ENCODE measurements around the gene ARHGAP6.
"Not testable (repeated sequence)": the region's sequence is repeated elsewhere in the genome, so short reads cannot be mapped to it uniquely, and the experiment has no call there.

The ARHGAP6 gene

DNA sequence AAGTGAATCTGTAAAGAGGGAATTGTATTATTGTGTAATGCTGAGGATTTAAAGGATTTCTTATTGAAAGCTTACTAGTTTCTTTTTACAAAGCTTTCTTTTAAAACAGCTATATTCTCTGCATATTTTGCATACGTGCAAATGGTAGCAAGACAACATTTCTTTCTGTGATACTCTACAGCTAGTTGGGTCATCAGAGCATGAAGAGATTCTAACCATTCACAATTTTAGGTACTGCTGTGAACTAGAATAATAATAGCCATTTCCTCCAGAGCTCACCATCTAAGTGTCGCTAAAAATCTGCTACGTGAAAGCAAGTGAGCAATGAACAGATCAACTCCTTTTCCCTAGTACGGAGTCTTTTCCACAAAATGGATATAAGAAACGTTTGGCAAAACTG is 37.3 kb downstream of the ARHGAP6 start:
- TF ChIP-seq EZH2 (IDR thresholded peaks at IDR 0.05) (no peak), FOXP2 (optimal IDR thresholded peaks at IDR 0.05; ENCODE audit: control extremely low read depth, extremely low read length, insufficient read depth) (no peak), POLR2AphosphoS5 (IDR thresholded peaks at IDR 0.05; ENCODE audit: borderline replicate concordance, low read depth, low read length) (no peak)
- no peak overlapping the region for H3K27ac ChIP-seq
- H3K36me3 ChIP-seq (ENCODE audit: insufficient read depth, low read length): no peaks in the 10 kb centered on the region
- DNase-seq (ENCODE audit: low read depth, low spot score): no peak
- no peaks in the 10 kb centered on the region for H3K9me3 ChIP-seq (ENCODE audit: low read depth, low read length)
- no peak overlapping the region for H3K4me3 ChIP-seq
- H3K9ac ChIP-seq (ENCODE audit: insufficient read length): no peak overlapping the region

DNA sequence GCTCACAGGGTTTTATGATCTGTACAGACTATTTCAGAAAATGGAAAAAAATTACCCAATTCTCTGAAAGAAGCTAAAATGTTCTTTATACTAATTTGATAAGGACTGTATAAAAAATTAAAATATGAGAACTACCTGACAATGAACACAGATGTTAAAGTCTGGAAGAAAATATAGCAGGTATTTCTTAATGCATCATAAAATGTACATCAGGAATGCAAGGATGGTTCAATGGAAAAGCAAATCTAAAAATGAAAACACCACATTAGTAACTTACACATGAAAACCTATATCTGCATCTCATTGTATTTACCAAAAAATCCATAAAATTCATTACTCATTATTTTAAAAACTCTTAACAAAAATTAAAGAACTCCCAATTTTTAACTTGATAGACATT is 39.4 kb downstream of the ARHGAP6 start:
- no peak for TF ChIP-seq POLR2AphosphoS5 (IDR thresholded peaks at IDR 0.05; ENCODE audit: borderline replicate concordance, low read depth, low read length)
- Histone ChIP-seq H3K36me3 (ENCODE audit: insufficient read depth, low read length) (no peaks in the 10 kb centered on the region), H3K4me3 (no peak overlapping the region), H3K9me3 (ENCODE audit: low read depth, low read length) (no peaks in the 10 kb centered on the region), H3K9ac (ENCODE audit: insufficient read length) (no peak overlapping the region), H3K27ac (no peak overlapping the region)
- no peak for DNase-seq (ENCODE audit: low read depth, low spot score)

DNA sequence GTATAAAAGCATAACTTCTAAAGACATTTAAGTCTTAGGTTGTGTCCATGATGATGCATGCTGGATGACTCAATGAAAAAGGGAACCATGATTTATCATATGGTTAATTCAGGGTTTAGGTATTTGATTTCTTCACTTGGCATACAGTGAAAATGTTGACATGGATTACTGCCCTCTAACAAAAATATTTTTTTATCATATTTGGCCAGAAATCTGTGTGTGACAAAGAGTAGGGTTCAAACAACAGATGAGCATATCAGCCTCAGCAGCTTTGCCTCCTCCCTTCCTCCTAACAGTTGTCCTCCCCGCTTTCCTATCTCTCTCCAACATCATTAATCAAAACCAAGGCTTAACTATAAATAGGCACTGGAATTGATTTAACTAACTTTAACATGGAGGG is 46.3 kb downstream of the ARHGAP6 start:
- TF ChIP-seq POLR2AphosphoS5 (IDR thresholded peaks at IDR 0.05; ENCODE audit: borderline replicate concordance, low read depth, low read length) (no peak), EZH2 (IDR thresholded peaks at IDR 0.05) (no peak)
- H3K27ac ChIP-seq: no peak overlapping the region
- no peaks in the 10 kb centered on the region for H3K9me3 ChIP-seq (ENCODE audit: low read depth, low read length)
- H3K9ac ChIP-seq (ENCODE audit: insufficient read length): no peak overlapping the region
- no peak for DNase-seq (ENCODE audit: low read depth, low spot score)
- no peak overlapping the region for H3K4me3 ChIP-seq
- H3K36me3 ChIP-seq (ENCODE audit: insufficient read depth, low read length): no peaks in the 10 kb centered on the region

DNA sequence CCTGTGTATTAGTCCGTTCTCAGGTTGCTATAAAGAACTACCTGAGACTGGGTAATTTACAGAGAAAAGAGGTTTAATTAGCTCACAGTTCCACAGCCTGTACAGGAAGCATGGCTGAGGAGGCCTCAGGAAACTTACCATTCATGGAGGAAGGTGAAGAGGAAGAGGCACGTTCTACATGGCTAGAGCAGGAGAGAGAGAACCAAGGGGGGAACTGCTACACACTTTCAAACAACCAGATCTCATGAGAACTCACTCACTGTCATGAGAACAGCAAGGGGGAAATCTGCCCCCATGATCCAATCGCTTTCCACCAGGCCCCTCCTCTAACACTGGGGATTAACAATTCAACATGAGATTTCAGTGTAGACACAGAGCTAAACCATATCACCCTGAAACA is 51.5 kb downstream of the ARHGAP6 start:
- not testable (repeated sequence) for H3K27ac ChIP-seq; H3K36me3 ChIP-seq (ENCODE audit: insufficient read depth, low read length); H3K9ac ChIP-seq (ENCODE audit: insufficient read length); DNase-seq (ENCODE audit: low read depth, low spot score); H3K9me3 ChIP-seq (ENCODE audit: low read depth, low read length); H3K4me3 ChIP-seq

DNA sequence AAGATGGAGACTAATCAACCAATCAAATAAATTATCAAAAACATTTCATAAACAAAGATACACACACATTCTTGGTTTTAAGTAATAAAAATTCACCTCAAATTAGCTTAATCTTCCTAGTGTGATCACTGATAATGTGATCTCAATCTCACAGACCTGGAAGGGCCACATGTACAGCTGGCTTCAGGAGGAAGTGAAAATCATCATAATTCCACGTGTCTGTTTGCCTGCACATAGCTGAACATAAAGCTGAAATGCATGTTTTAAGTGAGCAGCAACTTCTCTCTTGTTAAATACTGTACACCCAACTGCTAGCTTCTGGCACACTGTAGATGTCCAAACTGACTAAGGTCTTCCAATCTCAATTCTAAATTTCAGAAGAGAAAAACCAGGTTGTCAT is 53.8 kb downstream of the ARHGAP6 start:
- no peak overlapping the region for H3K9ac ChIP-seq (ENCODE audit: insufficient read length)

DNA sequence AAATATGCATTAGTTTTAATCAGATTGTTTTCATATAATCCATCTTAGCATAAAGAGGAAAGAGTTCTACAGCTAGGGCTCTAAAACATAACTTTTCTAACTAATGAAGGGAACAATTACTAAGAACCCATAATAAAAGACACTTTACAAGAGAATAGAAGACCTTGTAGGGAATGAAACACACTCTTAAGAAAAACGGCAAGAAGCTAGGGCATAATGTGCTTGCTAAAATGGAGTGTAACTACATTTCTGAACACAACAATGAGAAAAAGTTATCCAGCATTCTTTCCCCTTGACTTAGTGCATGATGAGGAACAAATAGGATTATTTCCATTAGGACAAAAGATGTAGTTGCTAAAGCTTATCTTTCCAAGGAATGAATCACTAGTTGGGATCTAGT is 54.6 kb downstream of the ARHGAP6 start:
- no peaks in the 10 kb centered on the region for H3K9me3 ChIP-seq (ENCODE audit: low read depth, low read length)
- no peak overlapping the region for H3K9ac ChIP-seq (ENCODE audit: insufficient read length)
- TF ChIP-seq FOXP2 (optimal IDR thresholded peaks at IDR 0.05; ENCODE audit: control extremely low read depth, extremely low read length, insufficient read depth): no peak
- DNase-seq (ENCODE audit: low read depth, low spot score): no peak
- H3K4me3 ChIP-seq: no peak overlapping the region
- no peaks in the 10 kb centered on the region for H3K36me3 ChIP-seq (ENCODE audit: insufficient read depth, low read length)
- no peak overlapping the region for H3K27ac ChIP-seq

More for the DNA sequence above, 53.8 kb downstream of the ARHGAP6 start:
- Histone ChIP-seq H3K4me3 (no peak overlapping the region), H3K27ac (no peak overlapping the region), H3K9me3 (ENCODE audit: low read depth, low read length) (no peaks in the 10 kb centered on the region), H3K36me3 (ENCODE audit: insufficient read depth, low read length) (no peaks in the 10 kb centered on the region)
- no peak for DNase-seq (ENCODE audit: low read depth, low spot score)
- no peak for TF ChIP-seq POLR2AphosphoS5 (IDR thresholded peaks at IDR 0.05; ENCODE audit: borderline replicate concordance, low read depth, low read length)
- TF ChIP-seq FOXP2 (optimal IDR thresholded peaks at IDR 0.05; ENCODE audit: control extremely low read depth, extremely low read length, insufficient read depth): no peak
- TF ChIP-seq EZH2 (IDR thresholded peaks at IDR 0.05): no peak

DNA sequence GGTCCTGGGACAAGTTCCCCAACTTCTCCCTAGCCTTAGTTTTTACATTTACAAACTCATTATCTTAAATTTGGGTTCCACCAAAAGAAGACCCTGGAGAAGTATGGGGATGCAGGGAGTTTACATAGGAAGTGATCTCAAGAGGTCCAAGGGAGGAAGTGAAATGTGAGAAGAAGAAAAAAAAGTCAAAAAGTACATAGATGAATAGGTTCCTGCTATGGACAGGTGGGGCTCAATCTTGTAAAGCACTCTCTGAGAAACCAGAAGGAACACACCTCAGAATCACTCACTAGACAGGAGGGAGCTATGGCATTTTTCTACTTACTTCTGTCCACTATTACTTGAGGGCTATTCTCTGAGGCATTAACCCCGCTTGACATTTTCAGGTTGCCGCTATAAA is 56.6 kb downstream of the ARHGAP6 start:
- no peak overlapping the region for H3K4me3 ChIP-seq
- TF ChIP-seq FOXP2 (optimal IDR thresholded peaks at IDR 0.05; ENCODE audit: control extremely low read depth, extremely low read length, insufficient read depth) (no peak), EZH2 (IDR thresholded peaks at IDR 0.05) (no peak), POLR2AphosphoS5 (IDR thresholded peaks at IDR 0.05; ENCODE audit: borderline replicate concordance, low read depth, low read length) (no peak)
- H3K36me3 ChIP-seq (ENCODE audit: insufficient read depth, low read length): no peaks in the 10 kb centered on the region
- no peak for DNase-seq (ENCODE audit: low read depth, low spot score)
- no peaks in the 10 kb centered on the region for H3K9me3 ChIP-seq (ENCODE audit: low read depth, low read length)
- no peak overlapping the region for H3K9ac ChIP-seq (ENCODE audit: insufficient read length)
- no peak overlapping the region for H3K27ac ChIP-seq

DNA sequence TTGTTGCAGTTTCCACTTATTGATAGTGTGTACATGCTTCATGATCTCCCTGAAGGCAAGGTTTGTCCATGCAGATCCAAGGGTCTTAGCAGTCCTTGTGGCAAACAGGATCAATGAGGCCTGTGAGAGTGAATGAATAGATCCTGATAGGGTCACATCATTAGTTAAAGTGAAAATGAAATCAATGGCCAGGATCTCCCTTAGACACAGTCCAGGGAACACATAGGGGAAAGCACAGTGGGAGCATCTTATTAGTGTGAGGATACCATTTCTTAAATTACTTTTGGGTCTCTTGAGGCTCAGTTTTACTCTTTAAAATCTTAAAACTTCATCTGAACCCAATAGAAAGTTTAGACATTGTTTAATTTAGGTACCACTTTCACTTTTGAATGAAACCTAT is 59.3 kb downstream of the ARHGAP6 start:
- no peak for DNase-seq (ENCODE audit: low read depth, low spot score)
- H3K27ac ChIP-seq: no peak overlapping the region
- no peaks in the 10 kb centered on the region for H3K9me3 ChIP-seq (ENCODE audit: low read depth, low read length)
- no peak for TF ChIP-seq FOXP2 (optimal IDR thresholded peaks at IDR 0.05; ENCODE audit: control extremely low read depth, extremely low read length, insufficient read depth)
- TF ChIP-seq POLR2AphosphoS5 (IDR thresholded peaks at IDR 0.05; ENCODE audit: borderline replicate concordance, low read depth, low read length): no peak
- no peak for TF ChIP-seq EZH2 (IDR thresholded peaks at IDR 0.05)
- H3K9ac ChIP-seq (ENCODE audit: insufficient read length): no peak overlapping the region
- H3K4me3 ChIP-seq: no peak overlapping the region
- H3K36me3 ChIP-seq (ENCODE audit: insufficient read depth, low read length): no peaks in the 10 kb centered on the region

DNA sequence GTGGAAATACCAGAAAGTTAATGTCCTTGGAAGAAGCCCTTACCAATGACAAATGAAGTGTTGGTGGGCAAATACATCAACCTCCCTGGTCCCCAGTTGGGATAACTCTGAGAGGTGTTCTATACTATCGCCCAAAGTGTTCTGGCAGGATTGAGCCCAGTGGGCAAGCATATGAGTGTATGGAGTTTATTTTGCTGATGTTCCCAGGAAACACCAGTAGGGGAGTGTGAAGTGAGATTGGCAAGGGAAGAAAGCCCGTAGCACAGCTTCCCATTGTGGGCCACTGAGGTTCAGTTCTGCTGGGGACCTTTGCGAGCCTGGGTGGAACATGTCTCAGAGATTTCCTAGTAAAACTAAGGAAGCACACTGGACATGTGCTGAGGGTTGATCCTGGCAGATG is 65.1 kb downstream of the ARHGAP6 start:
- TF ChIP-seq EZH2 (IDR thresholded peaks at IDR 0.05) (no peak), FOXP2 (optimal IDR thresholded peaks at IDR 0.05; ENCODE audit: control extremely low read depth, extremely low read length, insufficient read depth) (no peak), POLR2AphosphoS5 (IDR thresholded peaks at IDR 0.05; ENCODE audit: borderline replicate concordance, low read depth, low read length) (no peak)
- H3K9ac ChIP-seq (ENCODE audit: insufficient read length): no peak overlapping the region
- DNase-seq (ENCODE audit: low read depth, low spot score): no peak
- H3K27ac ChIP-seq: no peak overlapping the region
- no peak overlapping the region for H3K4me3 ChIP-seq
- no peaks in the 10 kb centered on the region for H3K9me3 ChIP-seq (ENCODE audit: low read depth, low read length)
- H3K36me3 ChIP-seq (ENCODE audit: insufficient read depth, low read length): no peaks in the 10 kb centered on the region

DNA sequence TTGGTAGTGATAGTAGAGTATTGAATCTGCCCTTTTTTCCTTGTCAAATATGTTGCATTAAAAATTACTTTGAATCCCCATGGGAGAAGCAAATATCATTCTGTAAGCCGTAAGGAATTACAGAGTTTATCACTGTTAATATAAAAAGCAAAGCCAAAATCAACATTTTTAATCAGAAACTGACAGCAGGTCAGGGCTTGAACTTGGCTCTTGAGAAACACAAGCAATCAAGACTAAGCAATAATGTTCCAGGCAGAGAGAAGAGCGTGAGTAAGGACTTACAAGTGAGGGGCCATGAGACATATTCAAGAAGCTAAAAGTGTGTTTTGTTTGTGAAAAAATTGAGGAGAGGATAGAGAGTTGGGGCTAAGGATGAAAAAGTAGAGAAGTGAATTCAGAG is 68.2 kb downstream of the ARHGAP6 start:
- TF ChIP-seq FOXP2 (optimal IDR thresholded peaks at IDR 0.05; ENCODE audit: control extremely low read depth, extremely low read length, insufficient read depth) (no peak), POLR2AphosphoS5 (IDR thresholded peaks at IDR 0.05; ENCODE audit: borderline replicate concordance, low read depth, low read length) (no peak), EZH2 (IDR thresholded peaks at IDR 0.05) (no peak)
- Histone ChIP-seq H3K9ac (ENCODE audit: insufficient read length) (no peak overlapping the region), H3K9me3 (ENCODE audit: low read depth, low read length) (no peaks in the 10 kb centered on the region), H3K36me3 (ENCODE audit: insufficient read depth, low read length) (no peaks in the 10 kb centered on the region), H3K4me3 (no peak overlapping the region), H3K27ac (no peak overlapping the region)
- no peak for DNase-seq (ENCODE audit: low read depth, low spot score)

Measured in SK-N-MC (cell line).